Posterior vena cava (tissue), 2 donors: ENCODE results near the gene ALDH1A2. TPM values are rescaled to one million over a fixed set of nuclear protein-coding genes. Genes with fewer than 3 reads are reported as not detected.
A peak's percentile ranks its signal among the peaks of the same experiment; 100 is the strongest.

ENCODE experiments used
- DNase-seq: peaks from one replicate; pipeline ENCODE4 v3.0.0-alpha.2; 2020; ENCODE audit warnings: low spot score
- intact Hi-C, 2 donors: fragments of 100-400 bp; cut with DNase I; formaldehyde crosslinking; loops; one replicate each; pipeline versions ENCODE4 v1.14.1 to v1.14.2; 2022 to 2023
- total RNA-seq, 2 donors: library from RNA; stranded (reverse); fragmentation: NEBNext Ultra II Directional; extraction: Animal tissue kit (Norgen Biotek cat#: 25700); gene quantifications; one replicate each; pipeline ENCODE4 v1.2.1, GENCODE V29; 2021
- donor health status: DM: yes; HTN: yes; CAD: no.
- donor health status: DM: yes; HTN: yes; CAD: no.

The ALDH1A2 gene
- total RNA-seq, 2 donors from 2014 or later, result 4.7 to 8.1 TPM

DNA sequence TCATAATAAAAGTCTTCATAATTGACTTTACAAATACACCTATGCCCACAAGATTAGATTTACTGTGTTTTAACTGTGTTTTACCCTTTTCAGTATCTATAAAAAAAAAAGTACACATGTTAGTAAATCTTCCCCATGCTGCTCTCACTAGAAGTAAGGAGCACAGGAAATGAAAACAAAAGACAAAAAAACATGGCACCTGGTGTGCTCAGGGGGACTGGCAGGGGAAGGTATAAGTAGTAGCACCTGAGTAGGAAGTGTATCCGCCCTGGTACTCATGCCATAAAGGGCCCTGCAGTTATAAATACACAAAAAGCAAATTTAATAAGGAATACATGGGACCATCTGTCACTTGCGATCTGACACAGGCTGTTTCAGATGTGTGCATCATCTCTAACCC, 8.9 kb upstream of the ALDH1A2 start:
- intact Hi-C loops, result no loop called here
- DNase-seq, result no peak

DNA sequence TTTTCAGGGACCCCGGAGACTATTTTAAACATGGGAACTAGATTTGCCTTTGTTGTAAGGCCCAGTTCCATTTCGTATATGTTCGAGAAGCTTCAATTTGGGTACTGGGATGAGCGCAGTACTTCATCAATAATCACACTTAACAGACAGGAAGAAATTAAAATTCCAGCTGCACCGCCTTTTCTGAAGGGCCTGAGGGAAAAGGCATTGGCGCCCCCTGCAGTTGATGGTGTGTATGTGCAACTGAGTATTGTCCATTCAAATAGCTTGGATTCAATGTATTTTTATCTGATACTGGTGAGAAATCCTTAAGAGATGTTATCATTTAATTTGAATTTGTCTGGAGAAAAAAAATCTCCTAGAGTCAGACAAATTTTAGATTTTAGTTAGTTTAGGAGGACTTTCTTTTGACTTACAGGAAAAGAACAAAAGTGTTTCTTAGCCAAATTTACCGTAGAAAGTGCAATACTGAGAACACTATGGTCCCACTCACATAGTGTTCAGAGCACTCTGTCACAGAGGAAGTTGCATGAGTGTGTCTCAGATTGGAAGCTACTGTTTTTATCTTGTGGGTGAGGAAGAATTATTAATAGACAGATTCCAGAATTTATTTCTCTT, 5.4 kb upstream of the ALDH1A2 start:
- intact Hi-C loops, result no loop called here
- DNase-seq, result peak; percentile 79

DNA sequence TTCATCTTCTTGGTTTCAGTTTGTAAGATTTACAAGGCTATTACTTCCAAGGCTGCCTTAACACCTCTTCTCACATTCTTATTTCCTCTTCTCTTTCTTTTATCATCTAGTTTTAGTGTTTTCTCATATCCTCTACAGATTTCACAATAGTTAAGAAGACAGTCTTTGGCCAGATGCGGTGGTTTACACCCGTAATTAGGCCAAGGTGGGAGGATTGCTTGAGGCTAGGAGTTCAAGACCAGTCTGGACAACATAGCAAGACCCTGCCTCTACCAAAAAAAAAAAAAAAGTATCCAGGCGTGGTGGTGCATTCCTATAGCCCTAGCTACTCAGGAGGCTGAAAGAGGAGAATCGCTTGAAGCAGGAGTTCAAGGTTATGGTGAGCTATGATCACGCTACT, 3.5 kb upstream of the ALDH1A2 start:
- intact Hi-C loops, result loop anchor here (5.0 kb wide), 2 partner anchors 202 to 207 kb away; no protein-coding TSS in a partner anchor
- no peak for DNase-seq

GRCh38 chr15:58066042-58066867, 744 bp upstream of the ALDH1A2 start:
- peak; percentile 89 for DNase-seq
- intact Hi-C loops, result loop anchor here (5.0 kb wide), 2 partner anchors 199 to 204 kb away; no protein-coding TSS in a partner anchor

DNA sequence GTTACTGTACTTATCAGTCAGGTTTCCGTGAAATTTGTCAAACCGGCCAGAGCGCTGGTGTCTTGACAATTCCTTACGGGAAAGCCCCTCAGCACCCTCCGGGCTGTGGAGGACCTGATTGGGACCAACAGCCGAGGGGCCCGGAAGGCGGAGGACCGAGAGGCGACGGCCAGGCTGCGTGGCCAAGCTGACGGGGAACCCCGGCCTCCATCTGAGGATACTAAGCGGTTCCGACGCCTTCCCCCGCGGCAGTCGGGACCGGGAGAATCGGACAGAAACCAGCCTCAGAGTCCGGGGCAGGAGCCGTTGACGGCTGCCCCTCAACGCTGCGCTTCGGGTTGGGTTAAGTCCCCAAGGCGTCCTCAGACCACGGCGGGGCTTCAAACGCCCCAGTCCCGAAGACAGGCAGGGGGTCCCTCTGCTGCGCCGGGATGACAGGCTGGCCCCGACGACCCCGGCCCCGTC, 499 bp downstream of the ALDH1A2 start:
- peak; percentile 78 for DNase-seq
- intact Hi-C loops, result loop anchor here (5.0 kb wide), 2 partner anchors 198 to 203 kb away; no protein-coding TSS in a partner anchor

GRCh38 chr15:58064082-58064979, 1.2 kb downstream of the ALDH1A2 start:
- intact Hi-C loops, result no loop called here
- DNase-seq, result no peak

- DNase-seq, result no peak
- intact Hi-C loops, result no loop called here
Observed at GRCh38 chr15:58063614-58064013, 1.9 kb downstream of the ALDH1A2 start.

DNA sequence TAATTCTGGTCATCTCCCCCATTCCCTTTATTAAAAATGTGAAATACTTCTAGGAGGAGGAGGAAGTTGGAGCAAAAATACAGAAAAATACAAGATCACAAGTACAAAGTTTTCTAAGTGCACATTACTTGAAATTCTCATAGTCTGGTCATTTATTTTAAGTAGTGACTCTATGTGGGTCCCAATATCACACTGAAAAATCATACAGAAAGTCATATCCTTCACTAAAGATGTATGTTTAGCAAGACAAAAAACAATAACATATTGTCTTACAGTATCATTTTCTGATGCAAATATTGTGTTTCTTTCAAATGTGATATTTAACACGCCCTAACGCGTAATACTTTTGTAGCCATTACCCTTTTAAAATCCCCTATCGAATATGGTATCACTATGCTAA, 2.5 kb downstream of the ALDH1A2 start:
- intact Hi-C loops, result no loop called here
- no peak for DNase-seq

DNA sequence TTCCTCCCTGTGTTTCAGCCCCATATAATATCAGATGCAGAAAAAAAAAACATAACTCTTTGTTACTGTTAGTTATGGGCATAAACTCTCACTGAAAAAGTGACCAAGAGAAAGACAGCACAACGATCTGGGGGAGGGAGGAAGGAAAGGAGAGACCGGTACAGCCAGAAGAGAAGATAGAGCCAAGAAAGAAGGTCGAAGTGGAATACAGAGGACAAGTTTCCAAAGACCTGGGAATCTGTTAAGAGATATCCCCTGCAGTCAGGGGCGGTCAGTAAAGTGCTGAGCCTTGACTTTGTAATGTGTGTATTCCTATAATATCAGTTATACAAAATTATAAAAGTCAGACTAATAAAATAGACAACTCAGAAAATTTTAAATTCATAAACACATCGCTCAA, 3.3 kb downstream of the ALDH1A2 start:
- DNase-seq, result no peak
- intact Hi-C loops, result no loop called here

DNA sequence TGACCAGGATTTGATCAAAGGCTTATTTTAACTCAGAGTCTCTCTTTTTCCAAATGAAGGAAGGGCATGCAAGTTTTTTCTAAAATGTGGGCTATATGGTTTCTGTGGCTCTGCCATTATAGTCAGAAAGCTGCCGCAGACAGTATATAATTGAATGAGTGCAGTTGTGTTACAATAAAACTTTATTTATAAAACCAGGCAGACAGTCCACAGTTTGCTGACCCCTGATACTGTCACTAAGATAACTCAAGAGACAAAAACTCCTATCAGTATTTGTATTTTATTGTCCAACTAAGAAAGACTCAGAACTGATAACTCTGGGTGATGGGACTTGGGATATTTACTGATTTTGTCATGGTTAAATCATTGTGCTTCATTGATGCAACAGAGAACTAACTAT, 4.9 kb downstream of the ALDH1A2 start:
- intact Hi-C loops, result no loop called here
- no peak for DNase-seq

DNA sequence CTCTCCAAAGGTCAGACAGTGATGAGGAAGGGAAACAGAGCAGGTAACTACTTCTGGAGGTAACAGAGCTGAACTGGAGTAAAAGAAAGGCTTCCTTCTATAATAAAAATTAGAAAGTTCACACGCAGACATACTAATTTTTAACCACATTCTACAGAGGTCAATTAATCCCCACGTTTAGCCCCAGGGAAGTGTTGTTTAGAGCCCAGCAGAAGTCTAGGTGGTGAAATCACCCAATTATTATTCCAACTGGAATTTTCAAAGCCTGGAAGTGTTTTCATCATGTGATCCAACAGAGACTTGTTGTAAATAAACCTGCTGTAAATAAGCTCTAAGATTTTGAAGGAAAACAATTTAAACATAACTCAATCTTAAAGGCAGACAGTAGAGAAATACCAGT, 6.8 kb downstream of the ALDH1A2 start:
- intact Hi-C loops, result no loop called here
- no peak for DNase-seq

DNA sequence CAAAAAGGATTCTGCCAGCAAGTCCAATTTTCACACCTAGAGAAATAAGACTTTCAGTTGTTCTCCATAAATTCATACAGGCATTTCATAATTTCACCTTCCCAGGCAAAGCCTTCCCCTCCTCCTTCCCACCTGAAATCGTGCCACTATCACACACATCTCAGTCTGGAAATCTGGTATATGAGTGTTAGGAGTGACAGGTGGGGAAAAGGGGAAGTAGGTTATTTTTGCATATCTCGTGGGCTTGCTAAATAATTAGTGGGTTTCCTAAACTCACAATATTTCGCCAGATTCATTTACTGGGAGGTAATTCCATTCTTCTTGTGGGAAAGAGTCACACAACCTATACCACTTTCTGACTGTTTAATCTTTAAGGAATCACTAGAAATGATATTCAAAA, 7.4 kb downstream of the ALDH1A2 start:
- no peak for DNase-seq
- intact Hi-C loops, result no loop called here

DNA sequence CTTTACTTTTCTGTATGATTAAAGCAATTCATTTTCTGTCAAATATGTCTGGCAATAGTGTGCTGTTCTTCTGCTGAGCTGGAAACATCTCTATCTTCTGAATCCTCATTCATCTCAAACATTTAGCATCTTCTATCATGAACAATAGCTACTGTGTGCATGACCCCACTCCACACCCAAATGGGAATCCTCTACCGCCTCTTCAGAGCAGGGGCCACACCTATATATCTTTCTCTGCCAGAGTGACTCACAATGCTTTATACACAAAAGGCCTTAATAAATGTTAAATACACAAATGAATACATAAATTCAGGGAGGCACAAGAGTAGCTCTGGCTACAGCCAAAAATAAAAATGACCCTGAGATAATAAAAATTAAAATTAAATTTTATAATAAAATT, 8.0 kb downstream of the ALDH1A2 start:
- no peak for DNase-seq
- intact Hi-C loops, result no loop called here

- intact Hi-C loops, result no loop called here
- DNase-seq, result no peak
Observed at GRCh38 chr15:58056015-58056414, 9.5 kb downstream of the ALDH1A2 start.

DNA sequence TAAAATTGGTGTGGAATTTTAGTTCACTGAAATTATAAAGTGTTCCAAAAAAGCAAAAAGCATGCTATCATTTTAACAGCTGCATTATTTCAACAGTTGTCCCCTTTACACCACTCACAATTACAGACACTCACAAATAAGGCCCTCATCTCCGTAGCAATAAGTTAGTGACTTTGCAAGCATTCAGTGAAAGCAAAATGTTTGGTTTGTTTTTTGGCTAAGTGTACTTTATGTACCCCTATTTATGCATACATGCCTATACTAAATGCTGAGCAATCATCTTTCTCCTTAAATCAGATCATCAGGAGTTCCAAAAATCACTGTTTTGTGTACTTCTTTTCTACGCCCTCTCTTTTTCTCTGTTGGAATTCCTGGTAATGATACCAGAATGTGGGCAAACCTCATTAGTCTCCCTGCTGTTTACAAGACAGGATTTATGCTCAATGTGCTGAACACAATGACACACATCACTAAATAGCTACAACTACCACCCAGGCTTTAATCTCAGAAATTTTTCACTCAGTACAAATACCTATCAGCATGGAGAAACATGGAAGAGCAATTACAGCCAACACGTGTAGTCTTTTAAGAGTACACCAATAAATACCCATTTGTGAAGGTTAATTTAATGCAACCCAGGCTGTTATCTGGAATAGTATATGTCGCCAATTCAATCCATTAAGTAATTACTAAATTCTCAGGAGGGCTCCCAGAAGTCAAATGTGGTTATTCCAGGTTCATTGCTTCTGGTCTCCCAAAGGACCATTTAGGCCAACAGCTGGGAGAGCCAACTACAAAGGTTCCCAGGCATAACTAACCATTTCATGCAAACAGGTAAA, 12.0 kb downstream of the ALDH1A2 start:
- no peak for DNase-seq
- intact Hi-C loops, result no loop called here

- DNase-seq, result no peak
- intact Hi-C loops, result no loop called here
Observed at GRCh38 chr15:58052334-58052733, 13.2 kb downstream of the ALDH1A2 start.

- intact Hi-C loops, result no loop called here
- DNase-seq, result no peak
Observed at GRCh38 chr15:58049520-58050227, 15.8 kb downstream of the ALDH1A2 start.

DNA sequence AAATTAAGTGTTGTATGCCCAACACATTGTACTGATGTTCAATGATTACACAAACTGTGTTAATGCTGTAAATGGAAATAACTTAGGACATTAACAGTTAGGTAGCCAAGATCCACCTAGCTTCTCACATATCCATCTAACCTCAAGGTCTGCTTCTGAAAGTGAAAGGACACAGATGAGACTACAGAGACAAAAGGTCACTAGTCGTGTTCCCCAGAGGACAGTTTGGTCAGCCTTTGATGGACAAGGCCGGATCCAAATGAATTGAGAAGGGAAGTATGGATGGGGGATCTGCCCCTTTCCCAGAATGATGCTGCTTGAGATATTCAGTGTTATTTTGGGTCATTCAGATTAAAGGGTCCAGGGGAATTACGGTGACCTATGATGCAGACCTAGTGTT, 17.2 kb downstream of the ALDH1A2 start:
- DNase-seq, result no peak
- intact Hi-C loops, result no loop called here
